GM19238 (cell line): ENCODE results near the gene PKD1.
"Not testable (repeated sequence)": the region's sequence is repeated elsewhere in the genome, so short reads cannot be mapped to it uniquely, and the experiment has no call there.

Source experiments
- DNase-seq: peaks from one replicate; pipeline ENCODE4 v3.0.0; 2011; ENCODE audit warnings: low spot score; ENCODE audit not compliant: insufficient read length

Gene PKD1

DNA sequence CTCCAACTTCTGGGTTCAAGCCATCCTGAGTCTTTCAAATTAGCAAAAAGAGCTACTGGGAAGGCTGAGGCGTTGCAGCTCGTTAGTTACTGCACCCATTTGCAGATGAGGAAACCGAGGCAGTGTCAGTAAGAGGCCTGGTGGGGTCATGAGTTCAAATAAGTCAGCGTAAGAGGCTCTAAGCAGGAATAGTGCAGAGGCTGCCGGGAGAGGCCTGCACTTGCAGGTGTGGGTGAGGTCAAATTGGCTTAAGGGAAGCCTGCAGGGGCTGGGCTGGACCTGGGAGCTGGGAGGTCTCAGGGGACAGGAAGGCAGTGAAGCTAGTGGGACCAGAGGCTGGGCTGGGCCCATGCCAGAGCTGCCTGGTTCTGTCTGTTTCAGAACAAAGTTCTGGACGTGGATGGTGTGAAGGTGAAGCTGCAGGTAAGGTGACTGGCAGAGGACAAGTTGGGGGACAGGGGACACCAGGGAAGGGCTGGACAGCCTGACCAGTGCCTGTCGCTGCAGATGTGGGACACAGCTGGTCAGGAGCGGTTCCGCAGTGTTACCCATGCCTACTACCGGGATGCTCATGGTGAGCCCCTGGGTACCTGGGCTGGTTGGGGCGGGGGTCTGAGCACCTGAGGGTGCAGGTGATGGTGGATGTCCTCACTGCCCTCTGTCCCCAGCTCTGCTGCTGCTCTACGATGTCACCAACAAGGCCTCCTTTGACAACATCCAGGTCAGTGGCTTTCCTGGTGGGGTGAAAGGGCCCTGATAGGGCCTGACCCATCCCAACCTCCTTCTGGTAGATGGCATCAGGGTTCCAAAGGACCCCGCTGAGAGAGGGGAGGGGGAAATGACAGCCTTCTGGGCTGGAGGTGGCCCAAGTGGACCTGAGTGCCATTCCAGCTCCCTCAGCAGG, 15.7 kb upstream of the PKD1 start:
- no peak for DNase-seq

DNA sequence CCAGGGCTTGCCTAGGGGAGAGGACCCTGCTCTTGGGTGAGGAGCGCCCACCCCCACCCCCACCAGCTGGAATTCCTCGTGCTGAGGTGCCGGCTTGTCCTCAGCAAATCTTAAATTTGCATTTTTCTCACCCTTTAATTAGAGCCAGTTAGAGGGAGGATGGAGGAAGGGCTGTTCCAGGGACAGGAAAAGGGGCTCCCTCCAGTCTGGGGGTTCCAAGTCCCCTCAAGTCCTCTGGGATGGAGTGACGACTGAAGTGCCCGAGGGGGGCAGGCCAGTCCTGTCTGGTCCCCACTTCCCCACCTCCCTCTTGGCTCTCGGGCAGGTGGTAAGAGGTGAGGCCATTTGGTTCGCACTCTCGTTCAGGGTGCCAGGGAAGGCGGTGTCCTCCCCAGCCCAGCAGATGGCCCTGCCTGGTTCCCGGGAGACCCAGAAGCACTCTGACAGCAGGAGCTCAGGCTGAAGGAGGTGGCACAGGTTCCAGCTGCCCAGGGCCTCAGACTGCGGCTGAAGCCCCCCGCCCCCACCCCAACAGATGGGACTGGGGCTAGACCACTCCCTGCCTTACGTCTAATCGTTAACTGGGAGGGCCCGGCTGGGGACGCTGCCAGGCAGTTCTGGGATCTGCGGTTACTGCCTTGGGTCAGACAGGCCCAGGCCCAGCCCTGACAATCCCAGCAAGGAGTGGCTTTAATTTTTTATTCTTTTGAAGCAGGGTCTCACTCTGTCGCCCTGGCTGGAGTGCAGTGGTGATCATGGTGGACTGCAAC, 14.9 kb upstream of the PKD1 start:
- DNase-seq: no peak

DNA sequence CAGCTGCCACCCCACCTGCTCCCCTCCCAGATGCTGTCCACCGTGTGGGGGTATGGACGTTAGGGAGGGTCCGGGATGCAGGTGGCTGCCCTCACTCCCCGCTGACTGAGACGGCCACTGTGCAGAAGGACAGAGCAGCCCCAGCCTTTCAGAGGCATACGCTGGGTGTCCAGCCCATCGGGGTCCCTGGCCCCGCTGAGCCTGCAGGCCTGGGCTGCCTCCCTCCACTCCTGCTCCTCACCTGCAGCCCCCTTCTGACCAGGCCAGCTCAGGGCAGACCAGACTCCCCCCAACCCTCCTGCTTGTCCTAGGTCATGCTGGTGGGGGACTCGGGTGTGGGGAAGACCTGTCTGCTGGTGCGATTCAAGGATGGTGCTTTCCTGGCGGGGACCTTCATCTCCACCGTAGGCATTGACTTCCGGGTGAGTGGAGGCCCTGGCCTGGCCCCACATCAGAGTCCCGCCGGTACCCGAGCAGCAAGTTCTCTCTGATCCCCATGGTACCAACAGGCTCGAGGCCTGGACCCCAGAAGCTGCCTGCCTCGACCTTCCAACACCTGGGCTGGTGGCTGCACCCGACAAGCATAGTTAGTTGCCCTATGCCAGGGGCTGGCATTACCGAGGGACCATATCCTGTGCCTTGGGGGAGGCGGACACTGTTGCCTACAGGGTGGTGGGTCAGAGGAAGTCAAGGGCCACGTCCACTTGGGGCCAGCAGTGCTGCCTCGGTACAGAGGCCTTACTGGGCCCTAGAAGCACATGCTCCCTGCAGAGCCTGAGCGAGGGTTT, 14.1 kb upstream of the PKD1 start:
- no peak for DNase-seq

DNA sequence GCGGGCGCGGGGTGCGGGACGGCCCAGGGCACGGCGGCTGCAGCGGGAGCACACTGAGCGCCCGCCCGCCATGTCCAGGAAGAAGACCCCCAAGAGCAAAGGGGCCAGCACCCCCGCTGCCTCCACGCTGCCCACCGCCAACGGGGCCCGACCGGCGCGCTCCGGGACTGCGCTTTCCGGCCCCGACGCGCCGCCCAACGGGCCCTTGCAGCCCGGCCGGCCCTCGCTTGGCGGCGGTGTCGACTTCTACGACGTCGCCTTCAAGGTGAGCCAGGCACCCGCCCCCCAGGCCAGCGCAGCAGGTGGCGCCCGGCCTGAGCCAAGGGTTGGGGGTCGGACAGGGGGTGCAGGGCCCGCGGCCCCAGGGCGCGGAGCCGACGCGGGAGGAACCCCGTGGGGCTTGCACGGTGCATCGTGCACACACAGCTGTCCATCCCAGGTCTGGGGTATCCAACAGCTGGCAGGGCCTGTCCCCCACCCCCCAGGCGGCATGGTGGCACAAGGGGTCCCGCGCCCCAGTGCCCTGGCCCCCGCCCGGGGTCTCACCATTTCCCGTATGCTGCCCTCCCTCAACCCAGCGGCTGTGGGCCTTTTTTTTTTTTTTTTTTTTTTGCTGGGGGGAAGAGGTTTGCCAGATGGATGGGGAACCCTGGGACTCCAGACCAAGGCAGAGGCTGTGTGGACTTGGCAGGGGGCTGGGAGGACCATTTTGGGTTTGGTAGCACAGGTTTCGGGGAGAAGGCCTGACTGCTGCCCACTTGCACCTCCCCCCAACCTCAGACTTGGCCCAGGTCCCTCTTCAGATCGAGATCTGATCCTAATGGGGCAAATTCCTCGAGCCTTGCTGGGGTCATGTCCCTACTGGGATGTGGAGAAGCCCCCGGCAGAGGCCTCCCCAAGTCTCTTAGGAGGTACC, 13.3 kb upstream of the PKD1 start:
- no peak for DNase-seq

DNA sequence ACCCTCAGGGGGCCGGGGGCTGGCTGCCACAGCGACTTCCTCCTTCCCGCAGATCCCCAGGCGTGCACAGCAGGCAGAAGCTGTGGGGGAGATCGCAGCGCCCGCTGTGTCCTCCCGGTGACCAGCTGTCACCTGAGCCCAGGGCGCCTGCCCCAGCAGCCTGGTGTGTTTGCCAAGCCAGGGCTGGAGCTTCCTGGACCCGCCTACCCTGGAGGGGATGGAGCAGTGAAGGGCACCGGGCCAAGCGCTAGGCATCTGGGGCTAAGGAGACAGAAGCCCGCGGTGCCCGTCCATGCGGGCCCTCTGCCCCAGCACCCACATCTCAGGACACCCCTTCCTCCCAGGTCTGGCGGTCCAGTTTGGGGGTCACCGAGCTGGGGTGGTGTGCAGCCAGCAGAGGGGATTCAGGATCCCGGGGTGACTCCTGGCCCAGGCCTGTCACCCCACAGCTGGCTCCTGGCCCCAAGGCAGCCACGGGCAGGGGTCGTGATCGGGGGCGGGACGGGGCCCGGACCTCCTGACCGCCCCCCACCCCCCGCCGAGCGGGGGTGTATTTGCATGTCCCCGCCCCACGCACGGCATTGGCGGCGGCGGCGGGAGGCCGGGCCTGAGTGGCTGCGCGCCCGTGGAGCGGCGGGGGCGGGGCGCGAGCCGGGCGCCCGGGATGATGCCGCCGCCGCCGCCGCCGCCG, 12.4 kb upstream of the PKD1 start, which contains the start of gene RAB26:
Gene RAB26 (plus strand): TSS at position 645 of the 691 bp plus-strand sequence. CDS start 159 bp downstream, outside the sequence.
- no peak for DNase-seq

DNA sequence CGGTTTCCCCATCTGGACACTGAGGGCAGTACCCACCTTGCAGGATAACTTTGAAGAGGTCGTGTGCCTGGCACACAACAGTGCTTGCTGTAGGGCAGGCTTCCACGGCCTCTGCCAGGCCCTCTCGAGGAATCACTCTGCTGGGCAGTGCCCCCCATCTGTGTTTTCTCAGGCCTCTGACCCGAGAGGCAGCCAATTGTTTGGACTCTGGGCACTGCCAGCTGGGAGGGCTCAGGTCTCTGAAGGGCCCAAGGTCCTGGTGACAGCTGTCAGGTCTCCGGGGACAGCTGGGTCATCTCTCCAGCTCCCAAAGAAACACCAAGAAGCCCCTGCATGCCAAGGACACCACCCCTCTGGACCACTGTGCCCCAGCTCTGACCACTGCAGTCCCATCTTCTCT, 11.7 kb upstream of the PKD1 start:
- no peak for DNase-seq

DNA sequence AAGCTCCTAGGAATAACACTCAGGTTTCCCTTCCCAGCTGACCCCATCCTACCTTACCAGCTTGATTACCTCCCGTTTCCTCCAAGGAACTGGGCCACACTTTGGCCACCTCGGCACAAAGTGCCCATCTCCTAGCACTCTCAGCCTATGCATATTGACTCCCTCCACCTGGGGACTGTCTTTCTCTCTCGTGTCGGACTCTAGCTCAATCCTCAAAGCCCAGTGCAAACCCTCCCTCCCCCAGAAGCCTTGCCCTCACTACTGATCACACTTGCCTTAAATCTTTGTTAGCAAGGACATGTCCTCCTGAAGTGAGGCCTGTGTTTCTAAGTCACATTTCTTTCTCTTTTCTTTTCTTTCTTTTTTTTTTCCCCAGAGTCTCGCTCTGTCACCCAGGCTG, 10.1 kb upstream of the PKD1 start:
- no peak for DNase-seq

DNA sequence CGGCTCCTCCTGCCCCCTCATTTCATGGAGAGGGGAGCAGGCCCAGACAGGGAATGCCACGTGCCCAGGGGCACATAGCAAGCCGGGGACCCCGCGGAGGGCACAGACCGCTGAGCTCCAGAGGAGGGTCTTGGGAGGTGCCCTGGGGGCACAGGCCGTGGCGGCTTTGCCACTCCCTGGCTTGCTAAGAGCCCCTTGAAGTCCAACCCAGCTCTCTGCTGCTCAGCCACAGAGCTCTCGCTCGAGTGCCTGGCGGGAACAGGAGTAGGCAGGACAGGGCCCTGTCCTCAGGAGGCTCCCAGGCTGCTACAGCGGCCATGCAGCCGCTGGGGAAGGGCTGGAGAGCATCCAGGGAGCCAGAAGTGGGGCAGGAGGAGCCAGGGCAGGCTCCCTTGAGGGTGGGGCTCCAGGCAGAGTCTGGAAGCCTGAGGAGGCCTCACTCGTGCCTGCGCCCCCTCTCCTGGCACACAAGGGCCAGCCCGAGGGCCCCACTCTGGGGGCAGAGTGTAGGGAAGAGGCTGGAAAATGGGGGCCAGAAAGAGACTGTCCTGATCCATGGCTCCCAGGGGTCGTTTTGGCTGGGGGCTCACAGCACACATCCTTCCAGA, 8.3 kb upstream of the PKD1 start:
- no peak for DNase-seq

DNA sequence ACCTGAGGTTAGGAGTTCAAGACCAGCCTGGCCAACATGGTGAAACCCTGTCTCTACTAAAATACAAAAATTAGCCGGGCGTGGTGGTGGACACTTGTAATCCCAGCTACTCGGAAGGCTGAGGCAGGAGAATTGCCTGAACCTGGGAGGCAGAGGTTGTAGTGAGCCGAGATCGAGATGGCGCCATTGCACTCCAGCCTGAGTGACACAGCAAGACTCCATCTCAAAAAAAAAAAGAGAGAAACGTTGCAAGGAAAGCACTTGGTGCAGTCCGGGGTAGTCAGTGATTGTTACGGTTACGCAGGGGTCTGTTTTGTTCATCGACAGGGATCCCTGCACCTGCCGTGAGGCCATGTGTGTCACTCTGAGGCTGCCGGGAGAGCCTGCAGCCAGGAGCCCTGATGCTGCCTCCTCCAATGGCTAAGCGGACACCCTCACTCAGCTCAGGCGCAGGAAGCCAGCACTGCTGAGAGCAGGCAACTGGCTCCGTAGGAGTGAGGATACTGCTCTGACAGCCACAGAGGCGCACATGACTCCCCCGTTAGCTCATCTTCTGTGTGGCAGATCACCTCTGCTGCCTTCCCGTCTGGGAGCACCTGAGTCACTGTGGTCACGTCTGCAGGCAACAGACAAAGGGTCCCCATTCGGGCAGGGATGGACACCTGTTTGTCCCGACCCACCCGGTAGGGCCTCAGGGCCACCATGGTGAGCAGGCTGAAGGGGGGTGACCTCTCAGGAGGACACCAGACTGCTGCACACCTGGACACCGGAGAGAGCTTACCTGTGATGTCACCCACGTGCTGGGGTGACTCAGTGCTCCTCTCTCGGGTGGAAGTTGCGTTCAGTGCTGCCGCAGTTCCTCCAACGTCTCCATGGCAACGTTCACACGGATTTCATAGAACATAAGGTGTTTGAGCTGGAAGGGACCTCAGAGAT, 7.5 kb upstream of the PKD1 start:
- no peak for DNase-seq

DNA sequence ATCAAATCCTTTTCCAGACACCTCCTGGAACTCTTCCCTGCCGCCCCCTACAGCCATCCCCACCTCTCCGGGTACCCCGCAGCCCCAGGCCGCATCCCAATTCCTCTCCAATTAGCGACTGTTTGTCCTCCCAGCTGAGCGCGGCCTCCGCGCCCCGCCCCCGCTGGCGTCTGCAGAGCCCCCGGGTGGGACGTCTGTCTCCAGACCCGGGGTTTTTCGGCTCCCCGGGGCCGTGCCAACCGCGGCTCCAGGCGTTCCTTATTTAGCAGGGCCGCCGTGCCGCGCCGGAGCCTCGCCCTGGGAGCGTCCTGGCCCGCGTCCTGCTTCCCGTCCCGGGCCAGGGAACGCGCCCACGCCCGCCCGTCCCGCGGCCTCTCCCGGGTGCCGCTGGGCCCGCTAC, 627 bp downstream of the PKD1 start:
- DNase-seq: not testable (repeated sequence)

DNA sequence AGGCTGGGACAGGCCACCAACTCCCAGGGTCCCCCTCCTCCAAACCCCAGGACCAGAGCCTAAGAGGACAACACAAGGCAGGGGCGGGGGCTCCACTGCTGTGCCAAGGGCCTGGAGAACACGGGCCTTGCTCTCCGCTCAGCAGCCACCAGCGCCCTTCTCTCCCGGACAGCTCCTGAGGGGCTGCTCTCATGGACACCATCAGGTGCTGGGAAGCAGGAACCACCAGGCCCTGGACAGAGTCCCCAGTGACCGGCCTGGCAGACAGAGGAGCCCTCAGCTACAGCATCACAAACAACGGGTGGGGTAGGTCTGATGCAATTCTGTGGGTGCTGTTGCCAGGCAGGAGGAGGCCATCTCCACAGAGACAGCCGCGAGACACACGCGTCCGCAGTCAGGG, 1.9 kb downstream of the PKD1 start:
- not testable (repeated sequence) for DNase-seq

DNA sequence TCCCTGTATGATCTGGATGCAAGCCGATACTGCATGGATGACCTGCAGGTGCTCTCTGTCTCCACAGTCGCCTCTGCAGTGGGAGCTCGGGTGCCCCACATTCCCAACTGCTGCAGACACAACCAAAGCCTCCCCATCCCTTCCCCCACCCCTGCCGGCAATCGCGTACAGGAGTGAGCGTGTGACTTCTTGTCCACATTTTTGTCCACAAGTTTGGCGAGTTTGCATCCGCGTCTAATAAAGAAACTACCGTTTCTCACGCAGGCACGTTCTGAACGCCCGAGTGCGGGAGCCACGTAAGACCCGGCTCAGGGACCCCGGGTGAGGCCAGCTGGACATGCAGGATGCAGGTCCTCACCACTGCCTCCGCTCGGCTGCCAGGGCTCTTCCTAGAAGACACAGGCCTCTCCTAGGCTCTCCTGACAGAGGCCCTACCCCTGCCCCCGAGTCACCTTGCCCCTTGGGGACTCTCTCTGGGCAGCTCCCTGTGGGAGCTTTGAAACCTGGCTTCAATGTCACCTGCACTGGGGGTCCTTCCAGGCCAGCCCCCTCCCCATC, 5.7 kb downstream of the PKD1 start:
- not testable (repeated sequence) for DNase-seq

DNA sequence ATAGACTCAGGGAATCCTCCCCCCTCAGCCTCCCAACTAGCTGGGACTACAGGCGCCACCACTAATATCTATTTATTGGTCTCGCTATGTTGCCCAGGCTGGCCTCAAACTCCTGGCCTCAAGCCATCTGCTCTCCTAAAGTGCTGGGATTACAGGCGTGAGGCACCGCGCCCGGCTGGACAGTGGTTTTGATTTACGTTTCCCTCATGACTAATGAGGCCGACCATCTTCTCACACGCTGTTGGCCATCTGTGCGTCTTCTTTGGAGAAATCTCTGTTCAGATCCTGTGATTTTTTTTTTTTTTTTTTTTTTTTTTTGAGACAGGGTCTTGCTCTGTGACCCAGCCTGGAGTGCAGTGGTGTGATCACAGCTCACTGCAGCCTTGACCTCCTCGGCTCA, 6.4 kb downstream of the PKD1 start:
- not testable (repeated sequence) for DNase-seq

DNA sequence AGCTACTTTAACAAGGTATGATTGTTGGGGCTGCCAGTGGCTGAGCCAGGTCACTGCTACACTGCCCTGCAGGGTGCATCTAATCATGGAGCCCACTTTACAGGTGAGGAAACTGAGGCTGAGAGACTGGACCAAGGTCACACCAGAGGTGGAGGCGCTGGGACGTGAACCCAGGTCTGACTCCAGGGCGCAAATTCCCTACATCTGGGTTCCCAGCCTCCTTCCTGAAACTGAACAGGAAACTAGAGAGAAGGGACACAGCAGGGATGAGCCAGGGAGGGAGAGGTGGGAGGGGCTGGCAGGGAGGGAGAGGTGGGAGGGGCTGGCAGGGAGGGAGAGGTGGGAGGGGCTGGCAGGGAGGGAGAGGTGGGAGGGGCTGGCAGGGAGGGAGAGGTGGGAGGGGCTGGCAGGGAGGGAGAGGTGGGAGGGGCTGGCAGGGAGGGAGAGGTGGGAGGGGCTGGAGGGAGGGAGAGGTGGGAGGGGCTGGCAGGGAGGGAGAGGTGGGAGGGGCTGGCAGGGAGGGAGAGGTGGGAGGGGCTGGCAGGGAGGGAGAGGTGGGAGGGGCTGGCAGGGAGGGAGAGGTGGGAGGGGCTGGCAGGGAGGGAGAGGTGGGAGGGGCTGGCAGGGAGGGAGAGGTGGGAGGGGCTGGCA, 7.9 kb downstream of the PKD1 start:
- DNase-seq: not testable (repeated sequence)

DNA sequence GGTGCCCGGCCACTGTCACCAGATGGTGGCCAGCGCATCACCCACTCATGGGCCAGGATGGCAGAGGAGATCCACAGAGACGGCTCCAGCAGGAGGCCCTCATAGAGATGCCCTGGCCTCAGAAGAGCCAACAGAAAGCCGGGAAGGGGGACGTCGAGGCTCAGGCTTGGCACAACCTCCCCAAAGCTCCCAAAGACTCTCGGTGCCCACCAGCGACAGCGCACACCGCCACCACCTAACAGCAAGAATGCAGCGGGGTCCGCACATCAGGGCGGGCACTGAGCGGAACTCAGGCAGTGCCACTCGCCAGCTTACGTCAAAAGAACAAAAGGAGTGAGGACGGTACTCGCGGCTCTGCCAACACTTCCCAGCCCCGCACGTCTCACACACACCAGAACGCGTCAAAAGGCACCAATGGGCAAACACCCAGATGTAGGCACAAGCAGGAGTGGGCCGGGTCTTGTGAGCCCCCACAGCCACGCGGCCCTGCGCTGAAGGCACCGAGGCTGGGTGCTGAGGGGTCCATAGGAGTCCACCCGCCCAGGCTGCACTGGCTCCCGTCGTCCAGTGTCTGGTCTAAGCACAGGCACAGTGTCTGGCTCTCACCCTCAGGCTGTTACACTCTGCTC, 8.7 kb downstream of the PKD1 start:
- not testable (repeated sequence) for DNase-seq

DNA sequence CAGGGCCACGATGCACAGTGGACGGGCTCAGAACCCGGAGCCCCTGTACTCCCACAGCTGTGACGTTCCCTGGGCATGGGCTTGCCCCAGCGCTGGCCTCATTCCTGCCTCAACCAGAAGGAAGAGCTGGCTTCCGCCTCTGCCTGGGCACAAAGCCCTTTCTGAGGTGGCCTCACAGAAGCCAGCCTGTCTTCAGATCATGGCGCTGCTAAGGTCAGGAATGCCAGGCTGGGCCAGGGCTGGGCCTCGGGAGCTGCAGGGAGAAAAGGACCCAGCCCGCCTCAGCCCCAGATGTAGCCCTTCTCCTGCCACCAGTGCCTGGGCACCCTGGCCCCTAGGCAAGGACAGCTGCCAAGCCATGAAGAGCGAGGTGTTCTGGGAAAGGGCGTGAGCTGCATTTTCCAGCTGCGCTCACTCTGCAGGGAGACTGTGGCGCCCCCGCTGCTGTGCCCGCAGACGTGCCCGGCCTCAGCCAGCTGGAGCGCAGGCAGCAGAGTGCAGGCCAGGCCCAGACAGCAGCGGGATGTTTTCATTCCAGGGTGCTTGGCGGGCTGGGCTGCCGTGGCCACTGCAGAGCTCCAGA, 9.4 kb downstream of the PKD1 start:
- not testable (repeated sequence) for DNase-seq

DNA sequence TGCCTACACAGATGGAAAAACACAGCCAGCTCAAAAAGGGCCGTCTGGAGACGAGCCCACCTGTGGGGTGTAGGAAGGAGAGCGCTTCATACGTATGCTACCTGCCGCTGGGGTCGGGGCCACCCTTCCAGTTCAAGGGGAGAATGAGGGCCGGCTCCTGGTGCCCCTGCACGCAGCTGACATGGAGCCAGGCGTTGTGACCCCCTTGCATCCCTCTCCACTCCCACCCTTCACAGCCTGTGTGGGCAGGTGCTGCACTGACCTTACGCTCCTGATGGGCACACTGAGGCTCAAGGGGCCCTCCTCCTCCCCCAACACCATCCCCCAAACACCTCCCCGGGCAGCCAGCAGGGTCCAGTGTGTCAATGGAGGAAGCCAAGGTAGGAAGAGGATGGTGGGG, 10.1 kb downstream of the PKD1 start:
- not testable (repeated sequence) for DNase-seq
